Upper lobe of left lung (tissue), 6 donors: Measurements from ENCODE around the gene MGAT5B. TPM values are rescaled to one million over a fixed set of nuclear protein-coding genes. Genes with fewer than 3 reads are reported as not detected.
A peak's percentile ranks its signal among the peaks of the same experiment; 100 is the strongest.

ENCODE experiments used
- ATAC-seq, 2 donors: fragments of 200-7000 bp; cut with Tn5 transposase; one replicate each; pipeline ENCODE4 v1.9.1; 2022; ENCODE audit warnings: mild to moderate bottlenecking in 2 of 2, moderate library complexity in 2 of 2; ENCODE audit not compliant: low FRiP score in 2 of 2
- DNase-seq, 2 donors: peaks; one replicate each; pipeline ENCODE4 v3.0.0-alpha.2; 2019 to 2020
- H3K27ac ChIP-seq, 4 donors: fragments of 200-600 bp; sonication (generic); one replicate each; pipeline ENCODE4 v1.5.1; 2016 to 2019
- H3K27me3 ChIP-seq, 4 donors: fragments of 200-600 bp; sonication (generic); one replicate each; pipeline ENCODE4 v1.5.1; 2017 to 2019
- H3K36me3 ChIP-seq, 4 donors: fragments of 200-600 bp; sonication (generic); one replicate each; pipeline ENCODE4 v1.5.1; 2016 to 2019
- H3K4me1 ChIP-seq, 4 donors: fragments of 200-600 bp; sonication (generic); one replicate each; pipeline ENCODE4 v1.5.1; 2018 to 2019
- H3K4me3 ChIP-seq, 4 donors: fragments of 200-600 bp; sonication (generic); one replicate each; pipeline ENCODE4 v1.5.1; 2017 to 2019; ENCODE audit warnings: mild to moderate bottlenecking in 2 of 4, moderate library complexity in 1 of 4
- H3K9me3 ChIP-seq, 4 donors: fragments of 200-600 bp; sonication (generic); one replicate each; pipeline ENCODE4 v1.5.1; 2018 to 2019
- EP300 ChIP-seq, 4 donors: sonication (generic); formaldehyde crosslinking; IDR thresholded peaks; one replicate each; pipeline ENCODE4 v1.5.1; 2017; ENCODE audit warnings: antibody characterized with exemption in 4 of 4, control low read depth in 2 of 4
- POLR2A ChIP-seq, 4 donors: fragments of 450-650 bp; IDR thresholded peaks; one replicate each; pipeline ENCODE4 v1.5.1; 2016 to 2017; ENCODE audit warnings: antibody characterized with exemption in 4 of 4, mild to moderate bottlenecking in 2 of 4
- POLR2AphosphoS5 ChIP-seq, 2 donors: sonication (generic); formaldehyde crosslinking; IDR thresholded peaks; one replicate each; pipeline ENCODE4 v1.5.1; 2017; ENCODE audit warnings: antibody characterized with exemption in 2 of 2
- WGBS, 2 donors: methylation state at CpG; one replicate each; pipeline ENCODE4 v1.1.5; 2017 to 2018; 5-methylcytosine and 5-hydroxymethylcytosine counted together
- total RNA-seq, 6 donors: library from RNA; depleted of rRNA in 4 of 6; stranded (reverse); fragments of >200 nt in 4 of 6; gene quantifications; one replicate each; pipeline versions ENCODE4 v1.1.0 to v1.2.1, GENCODE V29; 2016 to 2021
- TF ChIP-seq, protein P1 (sequence below), 6 experiments: fragments of 450-650 bp in 4 of 6; fragments of 200-600 bp in 2 of 6; sonication (generic) in 2 of 6; IDR thresholded peaks; one replicate each; pipeline ENCODE4 v1.5.1; 2016 to 2019; ENCODE audit warnings: antibody characterized with exemption in 6 of 6
- donor health status: DM: no; HTN: no; CAD: no; lungs with moderate emphysema.
- donor health status: DM: no; HTN: yes; CAD: no; lungs with severe emphysema.

MGAT5B gene
- total RNA-seq, 6 donors from 2014 or later, result 0.20 to 3.0 (median 0.83) TPM

DNA sequence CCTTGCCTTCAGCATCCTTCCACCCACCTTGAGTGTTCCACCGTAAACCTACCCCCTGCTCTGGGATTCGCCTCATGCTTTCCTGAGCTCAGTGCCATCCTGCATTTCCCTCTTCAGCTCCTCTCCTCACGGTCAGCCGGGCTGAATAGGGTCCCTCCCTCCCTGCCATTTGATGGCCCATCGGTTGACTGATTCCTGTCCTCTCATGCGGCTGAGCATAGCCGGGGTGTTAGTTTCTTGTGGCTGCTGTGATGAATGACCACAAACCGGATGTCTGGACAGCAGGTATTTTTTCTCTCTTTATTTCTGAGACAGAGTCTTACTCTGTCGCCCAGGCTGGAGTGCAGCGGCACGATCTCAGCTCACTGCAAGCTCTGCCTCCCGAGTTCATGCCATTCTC lies 44.1 kb upstream of the MGAT5B start:
- ATAC-seq (no peak), DNase-seq (no peak)
- Histone ChIP-seq H3K9me3 (no peaks in the 10 kb centered on the region), H3K4me3 (no peak overlapping the region), H3K4me1 (peaks cover 0 to 12% (median 3%) of the 10 kb centered on the region in 4 donors), H3K27me3 (no peaks in the 10 kb centered on the region), H3K36me3 (no peaks in the 10 kb centered on the region), H3K27ac (no peak overlapping the region)
- WGBS, 2 donors, result 80 to 89% methylated on average over 12 of the region's 12 CpGs
- no peak for TF ChIP-seq EP300 (IDR thresholded peaks at IDR 0.05)
- no peak for TF ChIP-seq POLR2AphosphoS5 (IDR thresholded peaks at IDR 0.05)
- TF ChIP-seq POLR2A (IDR thresholded peaks at IDR 0.05), result no peak
- TF ChIP-seq, protein P1, sequence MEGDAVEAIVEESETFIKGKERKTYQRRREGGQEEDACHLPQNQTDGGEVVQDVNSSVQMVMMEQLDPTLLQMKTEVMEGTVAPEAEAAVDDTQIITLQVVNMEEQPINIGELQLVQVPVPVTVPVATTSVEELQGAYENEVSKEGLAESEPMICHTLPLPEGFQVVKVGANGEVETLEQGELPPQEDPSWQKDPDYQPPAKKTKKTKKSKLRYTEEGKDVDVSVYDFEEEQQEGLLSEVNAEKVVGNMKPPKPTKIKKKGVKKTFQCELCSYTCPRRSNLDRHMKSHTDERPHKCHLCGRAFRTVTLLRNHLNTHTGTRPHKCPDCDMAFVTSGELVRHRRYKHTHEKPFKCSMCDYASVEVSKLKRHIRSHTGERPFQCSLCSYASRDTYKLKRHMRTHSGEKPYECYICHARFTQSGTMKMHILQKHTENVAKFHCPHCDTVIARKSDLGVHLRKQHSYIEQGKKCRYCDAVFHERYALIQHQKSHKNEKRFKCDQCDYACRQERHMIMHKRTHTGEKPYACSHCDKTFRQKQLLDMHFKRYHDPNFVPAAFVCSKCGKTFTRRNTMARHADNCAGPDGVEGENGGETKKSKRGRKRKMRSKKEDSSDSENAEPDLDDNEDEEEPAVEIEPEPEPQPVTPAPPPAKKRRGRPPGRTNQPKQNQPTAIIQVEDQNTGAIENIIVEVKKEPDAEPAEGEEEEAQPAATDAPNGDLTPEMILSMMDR (IDR thresholded peaks at IDR 0.05), result no peak

DNA sequence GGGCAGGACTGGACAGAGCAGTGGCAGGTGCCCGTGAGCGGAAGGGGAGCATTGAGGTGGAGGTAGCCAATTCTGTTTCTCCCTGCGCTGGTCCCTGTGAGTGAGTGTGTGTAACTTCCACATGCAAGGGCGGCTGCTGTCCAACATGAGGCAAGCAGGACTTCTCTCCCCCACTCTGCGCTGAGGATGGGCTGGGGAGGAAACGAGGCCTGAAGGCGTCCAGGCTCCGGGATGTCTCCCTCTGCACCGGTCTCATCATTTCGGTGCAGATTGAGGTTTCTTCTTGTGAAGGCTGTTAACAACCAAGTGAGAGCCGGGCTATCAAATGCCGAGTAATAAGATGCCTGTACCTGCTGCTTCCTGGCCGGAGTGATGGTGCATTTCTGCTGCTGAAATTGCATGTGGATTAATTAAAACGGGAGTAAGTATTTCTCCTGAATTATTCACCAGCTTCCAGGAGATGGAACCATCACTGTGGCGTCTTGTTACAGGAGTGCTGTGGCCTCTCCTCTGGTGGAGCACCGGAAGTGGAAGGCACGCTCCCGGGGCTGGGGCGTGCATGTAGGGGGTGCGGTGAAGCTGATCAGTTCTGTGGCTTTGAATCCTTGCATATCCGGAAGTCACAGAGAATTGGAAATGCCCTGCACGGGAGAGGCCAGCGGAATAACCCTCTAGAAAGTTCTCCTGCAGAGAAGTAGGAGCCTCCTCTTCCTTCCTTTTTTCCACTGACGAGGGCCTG lies 41.7 kb upstream of the MGAT5B start:
- no peaks in the 10 kb centered on the region for H3K36me3 ChIP-seq

DNA sequence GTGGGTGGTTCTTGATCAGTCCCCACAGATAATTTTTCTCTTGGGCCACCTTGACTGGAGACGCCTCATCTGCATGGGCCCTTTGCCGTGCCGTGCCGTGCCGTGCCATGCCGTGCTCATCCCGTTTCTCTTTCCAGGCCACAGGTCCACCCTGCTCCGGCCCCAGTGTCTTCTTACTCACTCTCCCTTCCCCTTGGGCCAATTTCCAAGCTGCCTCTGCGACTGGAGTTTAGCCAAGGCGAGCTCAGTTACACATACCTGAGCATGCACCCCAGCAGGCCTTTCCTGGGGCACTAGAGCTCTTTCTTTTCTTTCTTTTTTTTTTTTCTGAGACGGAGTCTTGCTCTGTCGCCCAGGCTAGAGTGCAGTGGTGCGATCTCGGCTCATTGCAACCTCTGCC lies 40.5 kb upstream of the MGAT5B start:
- no peaks in the 10 kb centered on the region for H3K36me3 ChIP-seq
- 86 to 92% methylated on average over 14 of the region's 14 CpGs for WGBS, 2 donors
- H3K27ac ChIP-seq, result no peak overlapping the region
- H3K27me3 ChIP-seq, result no peaks in the 10 kb centered on the region
- H3K9me3 ChIP-seq, result no peaks in the 10 kb centered on the region
- ATAC-seq (no peak), DNase-seq (peak in 1 of 2 donors; percentile 38)
- peaks cover 0 to 12% (median 3%) of the 10 kb centered on the region in 4 donors for H3K4me1 ChIP-seq
- no peak overlapping the region for H3K4me3 ChIP-seq
- no peak for TF ChIP-seq POLR2AphosphoS5 (IDR thresholded peaks at IDR 0.05)
- no peak for TF ChIP-seq EP300 (IDR thresholded peaks at IDR 0.05)
- TF ChIP-seq, protein P1 (IDR thresholded peaks at IDR 0.05), result no peak
- TF ChIP-seq POLR2A (IDR thresholded peaks at IDR 0.05), result no peak

More for the DNA sequence above, 41.7 kb upstream of the MGAT5B start:
- 55 to 60% methylated on average over 10 to 24 of the region's 24 CpGs for WGBS, 2 donors
- Histone ChIP-seq H3K4me1 (peaks cover 0 to 12% (median 3%) of the 10 kb centered on the region in 4 donors), H3K4me3 (no peak overlapping the region), H3K27me3 (no peaks in the 10 kb centered on the region), H3K9me3 (no peaks in the 10 kb centered on the region), H3K27ac (no peak overlapping the region)
- TF ChIP-seq POLR2A (IDR thresholded peaks at IDR 0.05) (no peak), EP300 (IDR thresholded peaks at IDR 0.05) (no peak), POLR2AphosphoS5 (IDR thresholded peaks at IDR 0.05) (no peak)
- TF ChIP-seq, protein P1 (IDR thresholded peaks at IDR 0.05), result no peak
- DNase-seq, result peak in 1 of 2 donors; percentile 42
- ATAC-seq, result no peak

- no peak for ATAC-seq
- Histone ChIP-seq H3K4me3 (no peak overlapping the region), H3K9me3 (no peaks in the 10 kb centered on the region), H3K27me3 (no peaks in the 10 kb centered on the region), H3K4me1 (peaks cover 0 to 10% (median 3%) of the 10 kb centered on the region in 4 donors), H3K36me3 (no peaks in the 10 kb centered on the region), H3K27ac (no peak overlapping the region)
- no peak for DNase-seq
- TF ChIP-seq POLR2AphosphoS5 (IDR thresholded peaks at IDR 0.05) (no peak), EP300 (IDR thresholded peaks at IDR 0.05) (no peak), POLR2A (IDR thresholded peaks at IDR 0.05) (no peak)
- TF ChIP-seq, protein P1 (IDR thresholded peaks at IDR 0.05), result no peak
- WGBS, 2 donors, result 86 to 87% methylated on average over 10 of the region's 10 CpGs
Observed at GRCh38 chr17:76830987-76831715, 37.1 kb upstream of the MGAT5B start.
